ENCODE measurements around the gene SLC14A1.

DNA sequence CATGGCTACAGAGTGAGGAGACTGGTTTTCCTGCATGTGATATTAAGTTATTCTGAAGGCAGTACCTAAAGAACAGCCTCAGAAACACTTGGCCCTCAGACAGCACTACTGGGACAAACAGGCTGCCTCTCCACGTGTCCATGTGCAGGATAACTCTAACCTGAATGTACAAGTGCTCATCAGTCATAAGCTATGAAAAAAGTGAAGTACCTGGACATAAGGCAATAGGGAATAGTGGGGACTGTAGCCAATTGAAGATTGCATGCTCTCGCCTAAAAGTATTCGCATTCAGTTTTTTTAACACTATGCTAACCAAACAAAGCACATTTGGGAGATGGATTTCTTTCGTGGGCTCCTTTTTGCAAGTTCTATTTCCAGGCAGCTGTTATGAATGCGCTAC, 33.0 kb downstream of the SLC14A1 start:
- TF ChIP-seq TAF7 (optimal IDR thresholded peaks at IDR 0.05; ENCODE audit: borderline replicate concordance, low read depth, low read length) = no peak
- TF ChIP-seq RAD21 (IDR thresholded peaks at IDR 0.05 in 1 of 2, conservative IDR thresholded peaks at IDR 0.05 in 1 of 2; ENCODE audit: low read depth in 2 of 2, low read length in 2 of 2) = no peak
- TF ChIP-seq, protein P1, sequence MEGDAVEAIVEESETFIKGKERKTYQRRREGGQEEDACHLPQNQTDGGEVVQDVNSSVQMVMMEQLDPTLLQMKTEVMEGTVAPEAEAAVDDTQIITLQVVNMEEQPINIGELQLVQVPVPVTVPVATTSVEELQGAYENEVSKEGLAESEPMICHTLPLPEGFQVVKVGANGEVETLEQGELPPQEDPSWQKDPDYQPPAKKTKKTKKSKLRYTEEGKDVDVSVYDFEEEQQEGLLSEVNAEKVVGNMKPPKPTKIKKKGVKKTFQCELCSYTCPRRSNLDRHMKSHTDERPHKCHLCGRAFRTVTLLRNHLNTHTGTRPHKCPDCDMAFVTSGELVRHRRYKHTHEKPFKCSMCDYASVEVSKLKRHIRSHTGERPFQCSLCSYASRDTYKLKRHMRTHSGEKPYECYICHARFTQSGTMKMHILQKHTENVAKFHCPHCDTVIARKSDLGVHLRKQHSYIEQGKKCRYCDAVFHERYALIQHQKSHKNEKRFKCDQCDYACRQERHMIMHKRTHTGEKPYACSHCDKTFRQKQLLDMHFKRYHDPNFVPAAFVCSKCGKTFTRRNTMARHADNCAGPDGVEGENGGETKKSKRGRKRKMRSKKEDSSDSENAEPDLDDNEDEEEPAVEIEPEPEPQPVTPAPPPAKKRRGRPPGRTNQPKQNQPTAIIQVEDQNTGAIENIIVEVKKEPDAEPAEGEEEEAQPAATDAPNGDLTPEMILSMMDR (IDR thresholded peaks at IDR 0.05; ENCODE audit: control extremely low read depth in 1 of 3, insufficient read depth in 1 of 3, low read depth in 1 of 3, low read length in 3 of 3) = no peak
- no peak for TF ChIP-seq RNF2 (IDR thresholded peaks at IDR 0.05; ENCODE audit: borderline replicate concordance, low read depth, low read length, missing control alignments, poor library complexity, severe bottlenecking)
- TF ChIP-seq HDAC2 (IDR thresholded peaks at IDR 0.05; ENCODE audit: borderline replicate concordance in 1 of 2, low read depth in 2 of 2, low read length in 2 of 2) = no peak
- TF ChIP-seq, protein P2, sequence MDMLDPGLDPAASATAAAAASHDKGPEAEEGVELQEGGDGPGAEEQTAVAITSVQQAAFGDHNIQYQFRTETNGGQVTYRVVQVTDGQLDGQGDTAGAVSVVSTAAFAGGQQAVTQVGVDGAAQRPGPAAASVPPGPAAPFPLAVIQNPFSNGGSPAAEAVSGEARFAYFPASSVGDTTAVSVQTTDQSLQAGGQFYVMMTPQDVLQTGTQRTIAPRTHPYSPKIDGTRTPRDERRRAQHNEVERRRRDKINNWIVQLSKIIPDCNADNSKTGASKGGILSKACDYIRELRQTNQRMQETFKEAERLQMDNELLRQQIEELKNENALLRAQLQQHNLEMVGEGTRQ (IDR thresholded peaks at IDR 0.05; ENCODE audit: low read length) = no peak
- TF ChIP-seq TAF1 (IDR thresholded peaks at IDR 0.05; ENCODE audit: low read depth, low read length) = no peak
- TF ChIP-seq GTF2F1 (IDR thresholded peaks at IDR 0.05; ENCODE audit: borderline replicate concordance, low read depth, low read length) = no peak
- no peak for TF ChIP-seq RFX5 (IDR thresholded peaks at IDR 0.05; ENCODE audit: borderline replicate concordance, low read depth, low read length)
- TF ChIP-seq EP300 (IDR thresholded peaks at IDR 0.05; ENCODE audit: borderline replicate concordance in 1 of 2, low read depth in 2 of 2, low read length in 2 of 2) = no peak
- no peak for TF ChIP-seq YY1 (IDR thresholded peaks at IDR 0.05; ENCODE audit: low read depth, low read length)
